ENCODE data around the gene ZNF480.
"Not testable (repeated sequence)": the region's sequence is repeated elsewhere in the genome, so short reads cannot be mapped to it uniquely, and the experiment has no call there.

ZNF480 gene

GRCh38 chr19:52297601-52298364 lies 814 bp downstream of the ZNF480 start:
- no peak for TF ChIP-seq POLR2A (IDR thresholded peaks at IDR 0.05; ENCODE audit: low read length)
- DNase-seq, result peak in 1 of 2 experiments; percentile 24

GRCh38 chr19:52307275-52307674 lies 10.3 kb downstream of the ZNF480 start:
- DNase-seq, result peak; percentile 45 to 58
- peak; percentile 1 for TF ChIP-seq POLR2A (IDR thresholded peaks at IDR 0.05; ENCODE audit: low read length)
- no peak for TF ChIP-seq GATA1 (IDR thresholded peaks at IDR 0.05; ENCODE audit: low read depth, low read length)

- TF ChIP-seq POLR2A (IDR thresholded peaks at IDR 0.05; ENCODE audit: low read length), result no peak
- no peak for TF ChIP-seq GATA1 (IDR thresholded peaks at IDR 0.05; ENCODE audit: low read depth, low read length)
- no peak for DNase-seq
Observed at GRCh38 chr19:52322429-52322828, 25.5 kb downstream of the ZNF480 start.

GRCh38 chr19:52331757-52332156 lies 34.8 kb downstream of the ZNF480 start:
- TF ChIP-seq POLR2A (IDR thresholded peaks at IDR 0.05; ENCODE audit: low read length) (no peak), GATA1 (IDR thresholded peaks at IDR 0.05; ENCODE audit: low read depth, low read length) (no peak)
- peak; percentile 28 to 35 for DNase-seq

DNA sequence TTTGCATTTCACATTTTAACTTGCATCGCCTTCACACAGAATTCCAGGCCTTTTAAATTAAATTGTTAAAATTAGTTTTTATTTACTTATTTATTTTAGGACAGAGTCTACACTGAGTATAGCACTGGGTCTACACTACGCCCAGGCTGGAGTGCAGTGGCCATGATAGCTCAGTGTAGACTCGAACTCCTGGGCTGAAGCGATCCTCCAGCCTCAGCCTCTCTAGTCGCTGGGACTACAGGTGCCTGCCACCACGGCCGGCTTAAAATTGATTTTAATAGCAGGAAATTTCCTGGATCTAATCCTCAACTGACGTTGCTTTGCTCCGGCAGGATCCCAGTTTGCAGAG lies 38.8 kb downstream of the ZNF480 start:
- no peak for DNase-seq
- TF ChIP-seq POLR2A (IDR thresholded peaks at IDR 0.05; ENCODE audit: low read length), result no peak
- TF ChIP-seq GATA1 (IDR thresholded peaks at IDR 0.05; ENCODE audit: low read depth, low read length), result no peak

GRCh38 chr19:52336117-52336790 lies 39.3 kb downstream of the ZNF480 start, which contains the start of gene ZNF610:
TSS of gene ZNF610 (plus strand) at chr19:52336243. CDS start at chr19:52349173, 12,930 bp downstream.
- DNase-seq, result peak; percentile 69 to 70
- TF ChIP-seq GATA1 (IDR thresholded peaks at IDR 0.05; ENCODE audit: low read depth, low read length) (no peak), POLR2A (IDR thresholded peaks at IDR 0.05; ENCODE audit: low read length) (peak; percentile 46)

GRCh38 chr19:52336791-52337381 lies 39.9 kb downstream of the ZNF480 start:
- no peak for DNase-seq
- TF ChIP-seq GATA1 (IDR thresholded peaks at IDR 0.05; ENCODE audit: low read depth, low read length) (no peak), POLR2A (IDR thresholded peaks at IDR 0.05; ENCODE audit: low read length) (no peak)

GRCh38 chr19:52339022-52339421 lies 42.1 kb downstream of the ZNF480 start:
- DNase-seq, result not testable (repeated sequence)

DNA sequence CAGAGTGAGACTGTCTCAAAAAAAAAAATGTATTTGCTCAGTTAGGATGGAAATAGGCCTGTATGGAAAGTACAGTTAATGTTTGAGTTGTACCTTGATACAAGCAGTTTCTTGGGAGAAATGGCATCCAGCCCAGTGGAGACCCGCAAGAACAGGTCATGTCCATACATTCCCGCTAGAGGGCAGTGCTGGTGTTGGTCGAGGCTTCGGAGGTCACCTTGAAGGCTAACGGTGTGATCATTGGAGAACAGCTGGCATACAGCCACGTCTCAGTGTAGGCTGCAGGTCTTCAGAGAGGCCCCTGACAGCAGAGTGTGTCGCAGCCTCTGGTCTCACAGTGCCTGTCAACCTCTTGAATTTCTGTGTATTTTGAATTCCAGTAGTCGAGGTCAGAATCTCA lies 46.6 kb downstream of the ZNF480 start:
- TF ChIP-seq GATA1 (IDR thresholded peaks at IDR 0.05; ENCODE audit: low read depth, low read length) (no peak), POLR2A (IDR thresholded peaks at IDR 0.05; ENCODE audit: low read length) (no peak)
- peak; percentile 64 to 69 for DNase-seq

DNA sequence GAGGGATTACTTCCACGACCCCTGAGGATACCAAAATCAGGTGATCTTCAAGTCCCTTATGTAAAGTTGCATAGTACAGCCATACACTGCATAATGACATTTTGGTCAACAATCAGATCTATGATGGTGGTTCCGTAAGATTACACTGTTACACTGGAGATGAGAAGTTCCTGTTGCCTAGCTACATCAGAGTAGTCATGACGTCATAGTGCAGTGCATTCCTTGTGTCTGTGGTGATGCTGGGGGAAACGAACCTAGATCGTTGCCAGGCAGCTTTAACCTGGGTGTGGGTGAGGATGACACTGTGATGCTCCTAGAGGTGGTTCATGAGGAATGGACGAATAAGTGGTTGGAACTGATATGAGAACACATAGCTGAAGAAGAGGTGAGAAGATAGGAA lies 48.2 kb downstream of the ZNF480 start:
- TF ChIP-seq POLR2A (IDR thresholded peaks at IDR 0.05; ENCODE audit: low read length), result no peak
- TF ChIP-seq GATA1 (IDR thresholded peaks at IDR 0.05; ENCODE audit: low read depth, low read length), result no peak
- DNase-seq, result no peak

DNA sequence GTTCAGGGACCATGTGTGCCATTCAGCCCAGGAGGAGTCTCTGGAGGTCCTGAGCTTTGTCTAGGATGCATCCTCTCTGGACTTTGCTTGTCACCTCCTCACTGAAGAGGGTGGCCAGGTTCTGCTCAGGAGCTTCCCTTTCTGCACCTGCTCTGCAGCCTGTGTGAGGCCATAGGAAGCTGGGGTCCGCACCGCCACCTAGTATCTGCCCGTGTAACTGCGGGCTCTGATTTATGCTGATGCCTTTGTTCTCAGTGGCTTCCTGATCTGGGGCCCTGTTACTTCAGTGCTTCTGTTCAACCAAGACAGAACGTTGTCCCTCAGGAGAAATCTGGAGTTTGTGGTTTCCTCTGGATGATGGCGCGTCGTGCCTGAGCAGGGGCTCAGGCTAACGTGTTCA lies 54.5 kb downstream of the ZNF480 start:
- DNase-seq, result no peak
- no peak for TF ChIP-seq GATA1 (IDR thresholded peaks at IDR 0.05; ENCODE audit: low read depth, low read length)
- no peak for TF ChIP-seq POLR2A (IDR thresholded peaks at IDR 0.05; ENCODE audit: low read length)

- DNase-seq, result no peak
- TF ChIP-seq POLR2A (IDR thresholded peaks at IDR 0.05; ENCODE audit: low read length) (no peak), GATA1 (IDR thresholded peaks at IDR 0.05; ENCODE audit: low read depth, low read length) (no peak)
Observed at GRCh38 chr19:52366414-52366824, 69.5 kb downstream of the ZNF480 start.

DNA sequence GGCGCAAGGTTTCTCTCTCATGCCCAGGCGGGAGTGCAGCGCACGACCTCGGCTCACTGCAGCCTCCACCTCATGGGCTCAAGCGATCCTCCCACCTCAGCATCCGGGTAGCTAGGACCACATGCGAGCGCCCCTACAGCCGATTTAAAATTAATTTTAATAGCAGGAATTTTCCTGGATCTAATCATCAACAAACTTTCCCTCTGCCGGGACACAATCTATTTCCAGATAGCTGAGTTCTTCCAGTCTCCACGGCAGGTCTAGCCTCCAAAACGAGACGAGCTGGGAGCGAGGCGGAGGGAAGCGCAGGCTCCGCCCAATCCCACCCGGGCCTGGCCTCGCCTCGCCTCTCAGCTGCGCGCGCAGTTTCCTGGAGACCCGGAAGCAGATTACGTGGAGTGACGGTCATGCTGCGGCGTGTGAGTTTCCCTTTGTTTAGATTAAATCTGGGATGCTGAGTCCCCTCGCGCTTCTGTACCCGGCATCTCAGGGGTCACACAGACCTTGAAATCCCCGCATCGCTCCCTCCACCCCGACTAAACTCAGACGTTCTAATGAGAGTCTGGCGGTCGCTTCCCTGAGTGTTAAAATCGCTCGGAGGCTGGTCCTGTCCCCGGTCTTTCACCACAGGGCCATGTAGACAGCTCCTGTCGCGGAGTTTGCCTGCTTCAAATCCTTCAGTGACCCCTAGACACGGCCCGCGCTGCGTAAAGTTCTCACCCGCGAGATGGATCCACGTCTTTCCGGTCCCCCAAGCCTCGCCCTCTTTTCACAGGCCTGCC lies 72.8 kb downstream of the ZNF480 start, which contains the start of gene ZNF880:
Gene ZNF880 (plus strand): TSS at position 365 of the 782 bp plus-strand sequence. CDS start 43 bp downstream, at position 408.
- TF ChIP-seq POLR2A (IDR thresholded peaks at IDR 0.05; ENCODE audit: low read length) (no peak), GATA1 (IDR thresholded peaks at IDR 0.05; ENCODE audit: low read depth, low read length) (no peak)
- DNase-seq, result peak; percentile 69 to 73

- no peak for TF ChIP-seq GATA1 (IDR thresholded peaks at IDR 0.05; ENCODE audit: low read depth, low read length)
- TF ChIP-seq POLR2A (IDR thresholded peaks at IDR 0.05; ENCODE audit: low read length), result no peak
- DNase-seq, result no peak
Observed at GRCh38 chr19:52370341-52370710, 73.4 kb downstream of the ZNF480 start.
